Uterus (tissue), 4 donors: ENCODE data around the gene DIDO1. TPM values are rescaled to one million over a fixed set of nuclear protein-coding genes. Genes with fewer than 3 reads are reported as not detected.

ENCODE experiments used
- DNase-seq, 2 donors: peaks; one replicate each; pipeline ENCODE4 v3.0.0-alpha.2; 2019 to 2020
- H3K27ac ChIP-seq, 2 donors: fragments of 200-600 bp; sonication (generic); 1 replicate in 1 of 2; 2 replicates in 1 of 2; pipeline ENCODE4 v1.5.1; 2016 to 2018
- H3K27me3 ChIP-seq, 2 donors: fragments of 200-600 bp; sonication (generic); one replicate each; pipeline ENCODE4 v1.5.1; 2018 to 2019; ENCODE audit warnings: control low read depth in 1 of 2
- H3K36me3 ChIP-seq, 2 donors: fragments of 200-600 bp; sonication (generic); one replicate each; pipeline ENCODE4 v1.5.1; 2019; ENCODE audit warnings: control low read depth in 1 of 2
- H3K4me1 ChIP-seq, 2 donors: fragments of 200-600 bp; sonication (generic); one replicate each; pipeline ENCODE4 v1.5.1; 2018 to 2019; ENCODE audit warnings: control low read depth in 1 of 2
- H3K4me3 ChIP-seq, 2 donors: fragments of 200-600 bp; sonication (generic); 1 replicate in 1 of 2; 2 replicates in 1 of 2; pipeline ENCODE4 v1.5.1; 2018 to 2019; ENCODE audit warnings: mild to moderate bottlenecking in 1 of 2
- H3K9me3 ChIP-seq, 2 donors: fragments of 200-600 bp; sonication (generic); one replicate each; pipeline ENCODE4 v1.5.1; 2019; ENCODE audit warnings: control low read depth in 1 of 2
- CTCF ChIP-seq, 4 experiments: fragments of 200-600 bp in 2 of 4; fragments of 450-650 bp in 2 of 4; sonication (generic) in 2 of 4; IDR thresholded peaks; one replicate each; pipeline ENCODE4 v1.5.1; 2016 to 2019; ENCODE audit warnings: antibody characterized with exemption in 4 of 4, mild to moderate bottlenecking in 2 of 4, moderate library complexity in 1 of 4
- POLR2A ChIP-seq, 2 donors: fragments of 450-650 bp; IDR thresholded peaks; one replicate each; pipeline ENCODE4 v1.6.1; 2016; ENCODE audit warnings: antibody characterized with exemption in 2 of 2, mild to moderate bottlenecking in 1 of 2, moderate library complexity in 1 of 2
- intact Hi-C: fragments of 100-400 bp; cut with DNase I; formaldehyde crosslinking; loops from one replicate; pipeline ENCODE4 v1.15.1; 2023; ENCODE audit warnings: low total_unique reads
- total RNA-seq, 4 donors: library from RNA; depleted of rRNA in 3 of 4; stranded (reverse); fragments of >200 nt in 3 of 4; gene quantifications; one replicate each; pipeline versions ENCODE4 v1.1.0 to v1.2.4, GENCODE V29; 2014 to 2023
- donor health status: DM: yes; HTN: yes; CAD: no.

The DIDO1 gene
- total RNA-seq, 4 donors from 2014 or later, result 20.9 to 92.8 (median 78.8) TPM

- intact Hi-C loops, result no loop called here
- Histone ChIP-seq H3K4me3 (no peak overlapping the region), H3K27ac (no peak overlapping the region), H3K36me3 (no peaks in the 10 kb centered on the region), H3K4me1 (no peaks in the 10 kb centered on the region), H3K9me3 (no peaks in the 10 kb centered on the region), H3K27me3 (no peaks in the 10 kb centered on the region)
- no peak for TF ChIP-seq POLR2A (IDR thresholded peaks at IDR 0.05)
- no peak for TF ChIP-seq CTCF (IDR thresholded peaks at IDR 0.05)
- DNase-seq, result no peak
Observed at GRCh38 chr20:62846166-62846890, 80.0 kb downstream of the DIDO1 start.

- no peak for DNase-seq
- TF ChIP-seq CTCF (IDR thresholded peaks at IDR 0.05), result no peak
- TF ChIP-seq POLR2A (IDR thresholded peaks at IDR 0.05), result no peak
- intact Hi-C loops, result no loop called here
Observed at GRCh38 chr20:62845416-62846160, 80.7 kb downstream of the DIDO1 start.

GRCh38 chr20:62844182-62844581, 82.1 kb downstream of the DIDO1 start:
- H3K27me3 ChIP-seq, result no peaks in the 10 kb centered on the region
- no peaks in the 10 kb centered on the region for H3K9me3 ChIP-seq
- no peak overlapping the region for H3K27ac ChIP-seq
- H3K4me1 ChIP-seq, result no peaks in the 10 kb centered on the region
- intact Hi-C loops, result no loop called here
- no peaks in the 10 kb centered on the region for H3K36me3 ChIP-seq
- TF ChIP-seq CTCF (IDR thresholded peaks at IDR 0.05) (no peak), POLR2A (IDR thresholded peaks at IDR 0.05) (no peak)
- no peak overlapping the region for H3K4me3 ChIP-seq
- DNase-seq, result no peak

More at GRCh38 chr20:62845416-62846160, 80.7 kb downstream of the DIDO1 start:
- Histone ChIP-seq H3K36me3 (no peaks in the 10 kb centered on the region), H3K9me3 (no peaks in the 10 kb centered on the region), H3K27ac (no peak overlapping the region), H3K4me3 (no peak overlapping the region), H3K4me1 (no peaks in the 10 kb centered on the region), H3K27me3 (no peaks in the 10 kb centered on the region)

- Histone ChIP-seq H3K27me3 (no peaks in the 10 kb centered on the region), H3K4me1 (no peaks in the 10 kb centered on the region), H3K9me3 (no peaks in the 10 kb centered on the region), H3K27ac (no peak overlapping the region), H3K36me3 (no peaks in the 10 kb centered on the region), H3K4me3 (no peak overlapping the region)
- intact Hi-C loops, result no loop called here
- DNase-seq, result no peak
- TF ChIP-seq POLR2A (IDR thresholded peaks at IDR 0.05) (no peak), CTCF (IDR thresholded peaks at IDR 0.05) (no peak)
Observed at GRCh38 chr20:62843656-62844055, 82.6 kb downstream of the DIDO1 start.

GRCh38 chr20:62841705-62842212, 84.5 kb downstream of the DIDO1 start:
- H3K36me3 ChIP-seq, result no peaks in the 10 kb centered on the region
- no peaks in the 10 kb centered on the region for H3K4me1 ChIP-seq
- no peaks in the 10 kb centered on the region for H3K9me3 ChIP-seq
- H3K27me3 ChIP-seq, result no peaks in the 10 kb centered on the region
- TF ChIP-seq POLR2A (IDR thresholded peaks at IDR 0.05) (no peak), CTCF (IDR thresholded peaks at IDR 0.05) (no peak)
- intact Hi-C loops, result no loop called here
- no peak overlapping the region for H3K27ac ChIP-seq
- no peak overlapping the region for H3K4me3 ChIP-seq
- DNase-seq, result no peak
